NCI-H1694 (cell line): ENCODE data around the gene BCAS3.

Experiments used
- DNase-seq: peaks from one replicate; lab custom pipeline; 2025; lab: John Stamatoyannopoulos, UW

BCAS3 gene

DNA sequence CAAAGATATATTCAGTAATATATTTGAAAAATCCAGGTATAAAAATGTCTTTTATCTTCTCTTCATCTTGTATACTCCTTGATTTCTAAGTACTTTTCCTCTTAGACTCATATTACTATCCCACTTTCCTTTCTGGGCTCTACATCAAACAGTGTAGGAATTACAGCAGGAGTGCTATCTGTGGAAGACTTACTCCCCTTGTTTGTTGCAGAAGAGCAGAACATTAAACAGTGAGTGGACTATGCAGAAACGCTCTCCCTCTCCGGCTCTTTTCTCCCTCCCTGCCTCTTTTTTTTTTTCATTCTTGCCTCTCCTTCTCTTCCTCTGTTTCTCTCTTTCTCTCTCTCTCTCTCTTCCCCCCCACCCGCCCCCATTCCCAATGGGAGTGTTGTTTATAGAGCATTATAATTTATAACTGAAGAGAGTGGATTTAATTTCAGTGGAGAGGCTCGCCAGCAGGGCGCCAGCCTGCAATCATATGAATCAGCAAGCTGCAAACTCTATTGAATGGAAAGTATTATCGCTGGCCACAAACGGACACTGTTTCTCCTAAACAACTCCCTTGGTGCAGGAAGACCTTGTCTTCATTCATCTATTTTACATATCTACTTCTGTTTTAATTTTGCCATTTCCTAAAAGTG is 479.7 kb downstream of the BCAS3 start:
- DNase-seq, result no peak

DNA sequence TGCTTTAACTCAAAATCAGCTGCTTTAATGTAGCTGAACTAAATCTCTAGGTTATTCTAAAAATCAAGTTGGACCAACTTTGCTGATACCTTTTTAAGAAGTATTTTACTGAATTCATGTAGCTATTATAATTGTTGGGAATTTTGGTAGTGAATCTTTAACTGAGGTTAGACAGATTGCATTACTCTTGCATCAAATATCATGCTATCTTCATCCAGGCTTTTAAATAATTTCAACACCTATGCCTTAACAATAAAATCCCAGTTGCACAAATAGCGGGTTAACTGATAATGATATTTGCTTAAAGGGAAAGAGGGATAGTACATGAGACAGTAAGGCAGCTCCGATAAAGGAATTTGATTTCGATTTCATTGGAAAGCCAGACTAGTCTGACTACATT is 480.7 kb downstream of the BCAS3 start:
- no peak for DNase-seq

DNA sequence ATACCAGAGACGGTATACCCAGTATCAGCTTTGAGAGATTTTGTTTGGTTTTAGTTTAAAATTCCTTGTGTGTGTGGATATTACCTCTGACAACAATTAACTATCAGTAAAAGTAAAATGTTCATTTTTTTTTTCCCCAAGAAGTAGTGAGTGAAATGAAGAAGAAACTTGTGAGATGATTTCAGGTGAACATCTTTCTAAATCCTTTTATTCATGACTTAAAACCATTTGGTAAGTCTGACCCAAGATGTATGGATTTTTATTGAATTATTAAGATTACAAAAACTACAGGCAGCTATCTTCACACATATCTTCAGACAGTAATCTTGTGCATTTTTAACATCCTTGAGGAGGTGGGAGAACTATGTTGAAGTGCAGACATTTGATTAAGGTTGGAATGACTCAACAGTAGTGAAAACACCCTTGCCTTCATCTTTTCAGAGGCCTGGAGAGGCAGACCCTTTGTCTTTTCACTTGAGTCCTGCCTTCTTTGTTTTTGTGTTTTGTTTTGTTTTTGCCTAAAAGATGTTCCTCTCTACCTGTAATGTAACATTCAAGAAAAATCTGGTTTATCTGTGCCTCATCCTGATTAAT is 481.7 kb downstream of the BCAS3 start:
- no peak for DNase-seq

DNA sequence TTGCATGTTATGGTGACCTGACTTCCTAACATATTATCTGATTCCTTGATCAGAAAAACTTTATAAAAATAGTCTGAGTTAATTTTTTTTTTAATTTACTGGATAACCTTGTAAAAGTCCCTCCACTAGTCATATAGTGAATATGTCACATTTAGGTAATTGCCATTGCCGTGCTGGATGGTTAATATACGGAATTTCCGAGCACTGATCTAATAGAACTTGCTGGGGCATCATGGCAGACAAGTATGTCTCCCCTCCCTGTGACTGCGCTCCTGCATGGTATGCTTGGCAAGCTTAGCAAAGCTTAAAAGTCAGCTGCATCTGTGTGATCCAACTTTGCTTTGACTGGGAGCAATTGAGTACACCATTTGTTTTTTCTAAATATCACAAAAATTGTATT is 482.6 kb downstream of the BCAS3 start:
- DNase-seq, result no peak

DNA sequence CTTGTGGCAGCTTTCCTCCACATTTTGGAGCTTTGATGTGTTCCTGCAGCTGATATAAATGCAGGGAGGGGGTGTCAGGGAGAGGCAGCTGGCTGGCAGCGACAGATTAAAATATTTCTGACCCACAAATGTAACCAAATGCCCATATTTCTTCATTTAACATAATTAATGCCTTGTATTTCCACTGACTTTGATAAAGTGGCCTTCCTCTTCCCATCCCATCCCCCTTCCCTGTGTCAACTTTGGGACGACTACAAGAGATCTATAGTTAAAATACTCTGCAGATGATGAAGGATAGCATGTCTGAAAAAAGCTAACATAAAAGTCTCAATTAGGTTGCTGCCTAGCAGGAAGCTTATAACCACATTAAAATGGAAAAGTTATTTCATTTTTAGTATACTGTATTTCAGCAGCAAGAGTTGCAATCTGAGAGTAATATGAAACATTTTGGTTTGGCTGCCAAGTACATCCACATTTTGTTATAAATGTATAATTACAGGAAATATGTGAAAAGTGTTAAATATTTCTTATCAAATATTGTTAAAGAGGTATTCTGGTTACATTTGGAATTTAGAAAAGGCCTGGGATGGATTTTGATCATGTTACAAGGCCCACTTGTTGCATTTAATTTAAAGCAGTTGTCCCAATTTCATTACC is 483.3 kb downstream of the BCAS3 start:
- no peak for DNase-seq

DNA sequence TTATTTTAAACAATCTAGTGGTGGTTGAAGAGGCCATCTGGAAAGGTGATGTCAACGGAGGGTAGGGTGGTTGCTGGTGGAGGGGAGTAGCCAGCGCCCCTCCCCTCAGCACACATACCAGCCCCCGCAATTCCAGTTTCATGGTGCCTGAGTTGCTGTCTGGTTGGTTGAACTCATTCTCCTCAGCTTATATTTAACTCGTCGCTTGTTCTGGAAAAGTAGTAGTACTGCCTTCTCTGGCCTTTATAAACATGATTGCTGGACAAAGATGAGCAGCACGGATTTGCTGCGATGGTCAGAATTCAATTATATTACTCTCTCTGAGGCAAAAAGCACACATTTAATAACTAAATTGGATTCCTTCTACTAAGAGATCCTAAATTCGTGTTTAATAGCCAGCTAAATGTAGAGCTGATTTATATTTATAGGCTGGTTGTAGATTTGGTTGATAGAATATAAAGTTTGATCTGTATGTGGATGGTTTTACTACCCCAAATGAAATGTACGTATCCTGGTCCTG is 484.0 kb downstream of the BCAS3 start:
- DNase-seq, result no peak

DNA sequence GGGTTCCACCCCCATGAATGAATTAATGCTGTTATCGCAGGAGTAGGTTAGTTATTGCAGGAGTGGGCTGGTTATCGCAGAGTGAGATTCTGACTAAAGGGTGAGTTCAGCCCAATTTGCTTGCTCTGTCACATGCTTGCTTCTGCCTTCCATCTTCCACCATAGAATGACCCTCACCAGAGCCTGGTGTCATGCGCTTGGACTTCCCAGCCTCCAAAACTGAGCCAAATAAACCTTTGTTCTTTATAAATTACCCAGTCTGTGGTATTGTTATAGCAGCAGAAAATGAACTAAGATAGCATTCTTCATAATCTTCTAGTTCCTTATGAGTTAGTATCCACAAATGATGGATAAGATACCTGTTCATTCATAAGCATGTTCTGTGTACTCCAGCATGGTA is 486.9 kb downstream of the BCAS3 start:
- DNase-seq, result no peak

DNA sequence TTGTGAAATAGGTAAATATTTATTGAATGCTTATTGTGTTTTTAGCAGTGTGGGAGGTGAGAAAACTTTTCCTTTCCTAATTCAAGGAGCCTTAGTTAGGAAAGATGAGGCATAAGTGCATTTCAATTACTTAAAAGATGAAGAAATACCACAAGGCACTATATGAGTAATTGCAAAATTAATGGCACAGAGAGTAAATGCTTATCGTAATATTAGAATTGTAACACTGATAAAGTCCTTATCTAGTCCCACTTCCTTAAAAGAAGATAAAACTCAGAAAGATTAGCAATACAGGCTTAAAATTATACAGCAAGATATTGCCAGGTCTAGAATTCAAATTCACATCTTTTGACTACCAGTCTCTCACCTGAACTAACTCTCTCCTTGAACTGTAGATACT is 489.4 kb downstream of the BCAS3 start:
- DNase-seq, result no peak

DNA sequence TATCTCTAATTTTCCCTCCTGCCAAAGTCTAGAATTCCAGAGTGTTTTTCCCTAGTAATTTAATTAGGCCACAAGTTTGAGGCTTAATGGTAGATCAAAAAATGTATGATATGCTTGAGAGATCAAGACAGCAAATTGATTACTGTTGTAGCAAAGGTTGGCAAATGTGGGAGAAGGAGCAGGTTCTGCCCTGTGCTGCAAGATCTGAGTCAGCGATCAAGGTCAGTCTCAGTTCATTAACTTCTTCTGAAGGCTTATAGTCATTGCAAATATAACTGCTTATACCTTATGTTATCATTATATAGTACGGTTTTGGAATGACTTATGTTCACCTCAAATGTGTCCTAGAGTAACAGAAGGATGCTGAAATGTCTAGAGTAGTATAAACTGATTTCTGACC is 490.9 kb downstream of the BCAS3 start:
- DNase-seq, result no peak

DNA sequence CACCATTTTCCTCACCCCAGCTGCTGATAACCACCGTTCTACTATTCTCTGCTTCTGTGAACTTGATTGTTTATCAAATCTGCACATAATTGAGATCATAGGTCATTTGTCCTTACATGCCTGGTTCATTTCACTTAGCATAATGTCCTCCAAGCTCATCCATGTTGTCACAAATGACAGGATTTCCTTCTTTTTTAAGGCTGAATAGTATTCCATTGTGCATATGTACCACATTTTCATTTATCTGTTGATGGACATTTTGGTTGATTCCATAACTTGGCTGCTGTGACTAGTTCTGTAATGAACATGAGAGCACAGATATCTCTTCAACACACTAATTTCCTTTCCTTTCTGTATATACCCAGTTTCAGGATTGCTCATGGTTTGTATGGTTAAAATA is 496.7 kb downstream of the BCAS3 start:
- no peak for DNase-seq

DNA sequence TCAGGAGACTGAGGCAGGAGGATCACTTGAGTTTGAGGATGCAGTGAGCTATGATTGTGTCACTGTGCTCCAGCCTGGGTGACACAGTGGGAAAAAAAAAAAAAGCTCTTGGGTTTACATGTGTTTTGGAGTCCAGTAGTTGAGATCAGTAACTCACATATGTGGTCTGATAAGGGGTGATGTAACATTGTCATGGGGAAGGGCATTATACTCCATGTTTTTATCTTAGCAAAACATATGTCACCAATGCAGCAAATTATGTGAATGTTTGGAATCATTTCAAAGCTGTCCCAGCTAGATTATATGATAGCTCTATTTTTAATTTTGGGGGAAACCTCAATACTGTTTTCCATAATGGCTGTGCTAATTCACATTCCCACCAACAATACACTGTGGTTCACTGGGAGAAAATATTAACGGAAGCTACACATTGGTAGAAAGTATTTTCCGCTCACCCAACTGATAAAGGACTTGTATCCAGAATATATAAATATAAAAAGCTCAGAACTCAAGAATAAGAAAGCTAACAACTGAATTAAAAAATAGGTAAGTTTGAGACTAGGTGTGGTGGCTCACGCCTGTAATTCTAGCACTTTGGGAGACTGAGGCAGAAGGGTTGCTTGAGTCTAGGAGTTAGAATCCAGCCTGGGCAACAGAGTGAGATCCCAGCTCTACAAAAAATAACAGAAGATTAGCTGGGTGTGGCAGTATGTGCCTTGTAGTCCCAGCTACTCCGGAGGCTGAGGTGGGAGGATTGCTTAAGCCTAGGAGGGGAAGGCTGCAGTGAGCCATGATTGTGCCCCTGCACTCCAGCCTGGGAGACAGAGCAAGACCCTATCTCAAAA is 497.9 kb downstream of the BCAS3 start:
- DNase-seq, result no peak

DNA sequence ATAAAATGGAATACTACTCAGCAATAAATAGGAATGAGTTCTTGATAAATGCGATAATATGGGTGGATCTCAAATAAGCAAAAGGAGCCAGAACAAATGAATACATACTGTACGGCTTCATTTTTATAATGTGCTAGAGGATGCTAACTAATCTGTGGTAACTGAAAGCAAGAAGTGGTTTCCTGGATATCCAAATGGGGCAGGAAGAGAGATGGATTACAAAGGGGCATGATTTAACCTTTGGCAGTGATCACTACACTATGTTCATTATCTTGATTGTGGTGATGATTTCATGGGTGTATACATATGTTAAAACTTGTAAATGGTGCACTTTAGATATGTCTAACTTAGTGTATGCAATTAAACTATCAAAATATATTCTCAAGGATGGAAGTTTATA is 499.7 kb downstream of the BCAS3 start:
- DNase-seq, result no peak

DNA sequence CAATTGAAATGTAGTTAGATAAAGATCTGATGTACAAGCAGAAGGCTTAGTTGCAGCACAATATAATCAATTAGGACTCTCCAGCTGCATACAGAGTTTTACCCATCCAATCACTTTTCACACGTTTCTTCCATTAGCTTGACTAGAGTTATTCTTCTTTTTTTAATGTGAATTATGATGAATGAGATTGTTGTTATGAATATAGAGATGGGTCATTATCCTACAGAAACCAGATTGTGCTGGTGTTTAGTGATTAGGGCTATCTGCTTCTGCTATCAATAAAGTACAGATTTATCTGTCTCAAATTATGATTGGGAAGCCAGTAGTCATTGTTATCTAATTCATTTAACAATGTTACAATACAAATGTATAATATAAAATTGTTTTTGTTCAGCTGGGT is 500.6 kb downstream of the BCAS3 start:
- no peak for DNase-seq

DNA sequence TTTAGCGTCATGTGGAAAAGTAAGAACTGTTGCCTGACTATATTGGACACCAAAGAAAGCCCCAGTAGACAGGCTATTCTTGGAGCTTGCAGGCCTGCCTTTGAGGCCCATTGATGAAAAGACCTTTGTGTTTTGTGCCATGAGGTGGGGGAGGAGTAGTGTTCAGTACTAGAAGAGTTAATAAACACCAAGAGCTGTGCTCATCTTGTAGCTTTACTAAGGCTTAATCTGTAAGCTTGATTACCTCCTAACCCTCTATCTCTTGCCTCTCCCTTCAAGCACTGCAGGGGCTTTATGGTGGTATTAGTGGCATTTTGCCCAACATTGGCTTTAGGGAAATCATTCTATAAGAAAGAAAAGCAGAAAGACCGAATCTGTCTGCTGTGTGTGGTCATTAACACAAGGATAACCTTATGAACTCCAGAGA is 501.7 kb downstream of the BCAS3 start:
- DNase-seq, result no peak

DNA sequence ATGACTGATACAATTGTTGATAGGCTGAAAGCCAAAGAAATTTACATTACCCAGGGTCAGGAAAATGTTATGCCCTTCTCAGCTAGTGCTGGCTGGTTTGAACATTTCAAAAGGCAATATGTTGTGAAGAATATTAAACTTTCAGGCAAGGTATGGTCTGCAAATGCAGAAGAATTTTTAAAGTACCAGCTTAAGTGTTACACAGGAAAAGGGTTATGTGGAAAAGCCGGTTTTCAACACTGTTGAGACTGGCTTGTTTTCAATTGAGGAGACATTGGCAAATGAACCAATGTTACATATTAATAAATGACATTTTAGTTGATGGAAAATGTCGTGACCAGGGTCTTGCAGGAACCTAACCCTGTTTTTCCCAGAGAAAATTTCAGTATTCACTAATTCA is 506.1 kb downstream of the BCAS3 start:
- DNase-seq, result no peak

DNA sequence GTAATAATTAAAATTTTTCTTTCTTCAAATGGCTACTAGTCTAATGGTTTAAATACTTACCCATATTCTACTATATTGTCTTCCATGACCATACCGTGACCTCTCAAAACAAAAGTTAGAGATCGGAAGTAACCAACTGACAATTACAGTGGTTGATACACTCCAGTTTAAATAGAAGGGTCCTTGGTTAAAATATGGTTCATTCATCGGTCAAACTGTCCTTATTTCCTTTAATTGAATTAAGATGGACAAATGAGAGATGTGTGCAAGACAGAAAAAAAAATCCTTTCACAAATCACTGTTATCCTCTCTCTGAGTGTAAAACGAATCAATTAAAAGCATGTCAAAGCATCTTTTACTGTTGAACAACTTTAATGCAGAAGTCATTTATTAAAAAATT is 507.7 kb downstream of the BCAS3 start:
- DNase-seq, result no peak

DNA sequence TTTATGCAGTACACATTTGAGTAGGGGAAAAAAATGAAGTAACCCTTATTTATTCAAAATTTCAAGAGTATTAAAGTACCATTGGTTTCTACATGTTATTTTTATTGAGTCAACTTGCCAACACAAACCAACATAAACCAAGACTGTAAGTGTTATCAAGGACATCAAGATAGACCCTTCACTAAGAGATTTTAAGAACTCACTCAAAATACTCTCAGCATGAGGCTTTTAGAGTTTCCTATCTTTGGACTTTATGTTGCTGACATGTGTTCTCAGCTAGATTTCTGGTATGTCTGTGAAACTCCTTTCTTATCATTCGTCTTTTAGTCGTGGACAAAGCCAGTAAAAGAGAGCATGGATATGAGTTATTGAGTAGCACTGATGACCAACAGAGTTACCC is 509.4 kb downstream of the BCAS3 start:
- DNase-seq, result no peak

DNA sequence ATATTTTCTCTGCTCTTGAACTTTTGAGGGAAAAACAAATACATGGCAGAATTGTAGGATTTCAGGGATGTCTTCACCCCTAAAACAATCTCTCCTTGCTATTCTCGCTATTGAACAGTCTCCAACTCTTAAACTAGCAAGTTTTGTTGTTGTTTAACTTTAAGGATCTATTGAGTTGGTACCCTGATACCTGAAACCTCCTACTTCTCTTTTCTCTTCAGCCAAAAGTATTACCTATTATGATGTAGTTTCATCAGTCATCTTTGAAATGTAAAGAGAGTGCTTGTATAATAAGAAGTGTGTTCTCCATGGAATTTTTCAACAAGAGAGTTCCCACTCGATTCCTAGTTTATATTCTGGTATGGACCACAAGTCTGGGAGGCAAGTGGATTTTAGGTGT is 510.4 kb downstream of the BCAS3 start:
- DNase-seq, result no peak

DNA sequence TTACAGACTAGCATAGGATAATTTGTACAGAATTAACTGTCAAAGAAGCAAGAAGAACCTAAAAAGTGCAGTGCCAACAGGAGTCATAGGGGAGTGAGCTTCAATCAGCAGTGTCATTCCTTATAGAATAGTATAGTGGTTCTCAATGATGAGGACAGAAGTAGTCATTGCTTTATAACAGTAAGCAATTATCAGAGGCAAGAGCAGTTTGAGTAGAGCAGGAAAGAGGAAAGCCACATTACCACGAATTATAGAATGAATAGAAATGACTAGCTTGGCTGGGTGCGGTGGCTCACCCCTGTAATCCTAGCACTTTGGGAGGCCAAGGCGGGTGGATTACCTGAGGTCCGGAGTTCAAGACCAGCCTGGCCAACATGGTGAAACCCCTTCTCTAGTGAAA is 512.3 kb downstream of the BCAS3 start:
- DNase-seq, result no peak

DNA sequence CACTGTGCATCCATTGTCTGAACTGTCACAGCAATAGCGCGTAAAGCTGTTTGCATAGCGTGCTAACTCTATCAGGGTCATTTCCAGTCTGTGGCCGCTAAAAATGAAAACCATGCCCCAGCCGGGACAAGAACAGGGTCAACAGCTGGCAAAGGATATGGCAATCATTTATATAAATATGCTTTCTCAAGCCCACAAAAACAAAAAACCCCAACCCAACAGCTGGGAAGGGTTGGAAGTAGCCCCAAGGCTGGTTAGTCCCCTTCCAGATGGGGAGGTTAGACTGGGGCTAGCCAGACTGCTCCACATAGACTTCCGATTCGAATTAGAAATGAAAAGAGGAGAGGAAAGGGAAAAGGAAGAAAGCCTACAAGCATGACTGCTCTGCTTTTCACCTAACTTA is 518.7 kb downstream of the BCAS3 start:
- DNase-seq, result no peak

DNA sequence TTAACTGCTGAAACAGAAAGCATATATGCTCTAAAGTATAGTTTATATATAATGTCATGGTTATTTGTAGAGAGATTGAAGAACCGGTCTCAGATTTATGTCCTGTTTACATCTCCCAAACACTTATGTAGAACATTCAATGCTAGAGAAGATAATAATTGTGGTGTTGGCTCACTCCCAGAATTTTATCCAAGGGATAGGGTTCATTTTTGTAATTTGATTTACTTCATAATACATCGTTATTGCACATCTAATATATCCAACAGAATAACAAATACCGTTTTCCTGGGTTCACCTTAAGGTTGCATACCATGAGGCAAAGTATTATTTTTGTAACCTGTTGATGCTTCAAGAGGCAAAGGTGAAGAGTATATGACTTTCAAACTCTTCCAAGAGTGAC is 519.1 kb downstream of the BCAS3 start:
- no peak for DNase-seq

DNA sequence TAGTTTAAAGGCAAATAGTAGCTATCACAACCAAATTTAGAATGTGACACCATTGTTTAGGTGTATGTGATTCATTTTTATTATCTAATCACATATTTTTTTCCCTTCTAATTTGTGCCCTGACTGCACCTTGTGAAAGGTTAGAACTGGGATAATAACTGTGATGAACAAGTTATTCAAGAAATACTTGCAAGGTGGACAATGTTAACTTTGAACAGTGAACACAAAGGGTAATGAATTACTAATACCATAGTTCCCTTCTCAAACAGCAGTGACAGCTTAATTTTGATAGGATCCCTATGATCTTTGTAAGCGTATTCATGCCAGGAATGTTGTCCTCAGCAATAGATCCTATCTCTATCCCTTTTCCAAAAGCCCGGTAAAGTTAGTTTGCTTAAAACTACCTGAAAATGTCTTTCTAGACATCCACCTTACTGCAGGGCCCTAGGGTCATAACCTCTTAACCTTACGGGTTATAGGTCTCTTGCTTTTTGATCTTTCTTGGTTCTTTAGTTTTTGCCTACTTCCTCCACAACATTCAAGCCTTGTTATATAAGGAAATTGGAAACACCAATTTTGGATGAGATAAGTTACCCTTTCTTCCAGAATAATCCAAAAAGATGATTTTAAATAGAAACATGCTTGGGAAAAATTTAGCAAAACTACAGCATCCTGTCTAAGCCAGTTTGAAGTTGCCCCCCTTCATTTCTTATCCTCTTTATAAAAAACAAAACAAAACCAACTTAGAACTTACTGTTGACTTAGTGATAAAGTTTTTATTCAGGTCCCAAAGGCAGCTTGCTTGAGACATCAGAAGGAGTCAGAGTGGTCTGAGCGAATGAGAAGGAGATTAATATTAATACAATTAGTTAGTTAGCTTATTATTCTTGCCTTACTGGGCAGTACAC is 522.0 kb downstream of the BCAS3 start:
- no peak for DNase-seq
